Skeletal muscle tissue (tissue), 4 donors: ENCODE results near the gene MATN3. TPM values are rescaled to one million over a fixed set of nuclear protein-coding genes. Genes with fewer than 3 reads are reported as not detected.

ENCODE experiments used
- H3K27ac ChIP-seq: one replicate; pipeline ENCODE4 v1.7.0; 2013; ENCODE audit warnings: mild to moderate bottlenecking, low read depth, low read length, inconsistent platforms
- H3K27me3 ChIP-seq, 3 donors: one replicate each; pipeline ENCODE4 v1.7.0; 2013; ENCODE audit warnings: low read length in 3 of 3; ENCODE audit not compliant: control insufficient read depth in 3 of 3, insufficient read depth in 3 of 3
- H3K36me3 ChIP-seq, 3 donors: one replicate each; pipeline ENCODE4 v1.7.0; 2013; ENCODE audit warnings: low read length in 3 of 3; ENCODE audit not compliant: control insufficient read depth in 3 of 3, insufficient read depth in 3 of 3
- H3K4me1 ChIP-seq, 3 donors: one replicate each; pipeline ENCODE4 v1.7.0; 2013; ENCODE audit warnings: low read length in 3 of 3, mild to moderate bottlenecking in 3 of 3; ENCODE audit not compliant: control insufficient read depth in 3 of 3, insufficient read depth in 3 of 3
- H3K4me3 ChIP-seq, 3 donors: one replicate each; pipeline ENCODE4 v1.7.0; 2013; ENCODE audit warnings: low read length in 3 of 3
- H3K9ac ChIP-seq, 3 donors: one replicate each; pipeline ENCODE4 v1.7.0; 2013; ENCODE audit warnings: low read length in 3 of 3, mild to moderate bottlenecking in 3 of 3, moderate library complexity in 2 of 3, low read depth in 1 of 3
- H3K9me3 ChIP-seq, 3 donors: one replicate each; pipeline ENCODE4 v1.7.0; 2013; ENCODE audit warnings: low read length in 3 of 3; ENCODE audit not compliant: control insufficient read depth in 3 of 3
- total RNA-seq: library from RNA; depleted of rRNA; stranded (reverse); fragments of >200 nt; gene quantifications from one replicate; pipeline ENCODE4 v1.2.3, GENCODE V29; 2014
- donor health status: Osteomylitis.

The MATN3 gene
- total RNA-seq, 1 donor from 2014 or later, result 0.52 TPM

- Histone ChIP-seq H3K36me3 (no peaks in the 10 kb centered on the region), H3K9me3 (no peaks in the 10 kb centered on the region), H3K4me1 (no peaks in the 10 kb centered on the region), H3K9ac (no peak overlapping the region), H3K4me3 (no peak overlapping the region), H3K27me3 (no peaks in the 10 kb centered on the region), H3K27ac (no peak overlapping the region)
These were observed 65.1 kb downstream of the MATN3 start for GRCh38 chr2:19947184-19947940.

DNA sequence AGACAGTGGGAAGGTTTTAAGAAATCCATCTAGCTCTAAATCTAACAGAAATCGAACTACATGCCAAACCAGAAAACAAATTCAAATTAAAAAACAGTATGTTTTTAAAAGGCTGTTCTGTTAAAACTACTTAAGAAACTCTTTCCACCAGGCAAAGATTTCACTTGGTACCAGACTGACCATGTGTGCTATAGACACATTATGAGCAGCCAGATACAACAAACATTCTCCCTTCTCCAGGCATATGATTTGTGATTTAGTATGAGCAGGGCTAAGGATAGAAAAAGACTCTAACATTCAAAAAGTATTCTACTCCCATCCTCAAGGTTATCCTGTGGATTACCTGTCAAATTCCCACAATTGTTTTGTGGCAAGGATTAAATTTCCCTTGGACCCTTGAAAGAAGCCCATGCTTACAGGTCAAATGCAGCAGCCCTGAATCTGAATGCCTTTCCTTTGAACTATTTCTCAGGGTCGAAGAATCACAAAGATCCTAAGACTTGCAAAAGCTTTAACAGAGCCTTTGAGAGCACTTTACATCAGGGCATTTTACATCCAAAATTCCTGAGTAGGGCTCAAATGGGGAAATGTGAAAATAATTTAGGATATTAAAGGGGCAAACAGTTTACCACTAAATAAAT, 68.1 kb downstream of the MATN3 start:
- no peaks in the 10 kb centered on the region for H3K4me1 ChIP-seq
- H3K36me3 ChIP-seq, result no peaks in the 10 kb centered on the region
- H3K9me3 ChIP-seq, result no peaks in the 10 kb centered on the region
- no peaks in the 10 kb centered on the region for H3K27me3 ChIP-seq
- H3K9ac ChIP-seq, result no peak overlapping the region
- no peak overlapping the region for H3K4me3 ChIP-seq
- H3K27ac ChIP-seq, result no peak overlapping the region

DNA sequence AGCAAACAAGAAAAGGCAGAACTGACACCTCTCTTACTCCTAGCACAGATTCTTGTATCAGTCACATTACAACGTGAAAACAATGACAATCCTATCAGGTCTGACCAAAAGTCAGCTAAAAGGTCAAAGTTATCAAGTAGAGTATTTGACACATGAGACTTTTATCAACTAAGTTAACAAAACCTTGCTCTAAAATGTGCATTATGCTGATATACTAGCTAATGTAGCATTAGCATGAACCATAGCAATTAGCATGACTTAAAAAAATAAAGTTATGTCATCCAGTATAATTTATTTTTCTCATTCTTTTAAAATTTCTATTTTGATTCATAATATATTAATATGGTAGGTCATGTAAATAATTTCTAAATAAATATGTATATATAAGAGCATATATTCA, 69.3 kb downstream of the MATN3 start:
- Histone ChIP-seq H3K4me3 (no peak overlapping the region), H3K27me3 (no peaks in the 10 kb centered on the region), H3K9me3 (no peaks in the 10 kb centered on the region), H3K27ac (no peak overlapping the region), H3K9ac (no peak overlapping the region), H3K4me1 (no peaks in the 10 kb centered on the region), H3K36me3 (no peaks in the 10 kb centered on the region)

- H3K4me3 ChIP-seq, result no peak overlapping the region
- no peaks in the 10 kb centered on the region for H3K9me3 ChIP-seq
- no peaks in the 10 kb centered on the region for H3K4me1 ChIP-seq
- H3K27ac ChIP-seq, result no peak overlapping the region
- peaks cover 0 to 7% (median 6%) of the 10 kb centered on the region in 3 donors for H3K36me3 ChIP-seq
- H3K27me3 ChIP-seq, result no peaks in the 10 kb centered on the region
- H3K9ac ChIP-seq, result no peak overlapping the region
These were observed 70.3 kb downstream of the MATN3 start for GRCh38 chr2:19942199-19942598.

Other genes with a start within 250 kb of the MATN3 start
- gene TTC32, start 110.7 kb downstream of the MATN3 start, total RNA-seq, result 2.6 TPM
- gene WDR35, start 22.6 kb downstream of the MATN3 start, total RNA-seq, result 12.0 TPM
- 269 TPM for gene LAPTM4A, start 39.0 kb upstream of the MATN3 start, total RNA-seq
- 2.1 TPM for gene SDC1, start 212.5 kb upstream of the MATN3 start, total RNA-seq